H1 (cell line): ENCODE measurements around the gene LRRC27. TPM values are rescaled to one million over a fixed set of nuclear protein-coding genes. Genes with fewer than 3 reads are reported as not detected.

Experiments used
- BCL11A ChIP-seq, 2 experiments: IDR thresholded peaks; one replicate each; pipeline ENCODE4 v1.6.1; 2011; ENCODE audit warnings: low read depth in 2 of 2, low read length in 2 of 2, mild to moderate bottlenecking in 2 of 2
- E2F6 ChIP-seq: IDR thresholded peaks from 2 replicates; pipeline ENCODE4 v1.6.1; 2012; ENCODE audit warnings: inconsistent platforms
- FOSL1 ChIP-seq: IDR thresholded peaks from 2 replicates; pipeline ENCODE4 v1.6.1; 2011; ENCODE audit warnings: mild to moderate bottlenecking, low read depth, low read length, moderate library complexity; ENCODE audit not compliant: insufficient read depth
- PHF8 ChIP-seq: fragments of 200-600 bp; sonication (generic); conservative IDR thresholded peaks from 2 replicates; pipeline ENCODE4 v1.7.1; 2012; ENCODE audit warnings: low read depth, mild to moderate bottlenecking, inconsistent platforms, low read length, moderate library complexity
- RFX5 ChIP-seq: IDR thresholded peaks from 2 replicates; pipeline ENCODE4 v1.6.1; 2011; ENCODE audit warnings: low read depth, low read length, improper control_type of control experiment, borderline replicate concordance
- SIRT6 ChIP-seq: IDR thresholded peaks from one replicate; pipeline ENCODE4 v1.7.1; 2012; ENCODE audit warnings: low read length, inconsistent platforms
- SIX5 ChIP-seq: IDR thresholded peaks from 2 replicates; pipeline ENCODE4 v1.6.1; 2011; ENCODE audit warnings: mild to moderate bottlenecking, low read depth, low read length
- SUZ12 ChIP-seq: fragments of 200-600 bp; sonication (generic); IDR thresholded peaks from 2 replicates; pipeline ENCODE4 v1.6.1; 2012; ENCODE audit warnings: mild to moderate bottlenecking, inconsistent platforms, low read length, moderate library complexity, mixed read lengths
- TBP ChIP-seq: IDR thresholded peaks from 2 replicates; pipeline ENCODE4 v1.6.1; 2011; ENCODE audit warnings: low read depth, low read length, improper control_type of control experiment
- polyA plus RNA-seq, 7 experiments: library from polyadenylated mRNA; depleted of rRNA in 3 of 7; stranded (reverse) in 5 of 7; unstranded in 2 of 7; fragments of >200 nt in 5 of 7; fragments of 200-250 nt in 2 of 7; gene quantifications; 1 replicate in 5 of 7; 2 replicates in 1 of 7; 4 replicates in 1 of 7; pipeline versions ENCODE4 v1.2.1 to v1.2.3, GENCODE V29; 2011 to 2013; ENCODE audit warnings: missing spikeins in 2 of 7, mixed read lengths in 2 of 7
- total RNA-seq: library from RNA; stranded (reverse); fragmentation: NEBNext Ultra II Directional; extraction: Animal tissue kit (Norgen Biotek cat#: 25700); gene quantifications from 2 replicates; pipeline ENCODE4 v1.2.1, GENCODE V29; 2021

The LRRC27 gene
- total and polyA plus RNA-seq, 2 of the 8 experiments (the other 6 are each of a cell fraction or from before 2014, with no cell fraction given) = 1.2 to 3.8 TPM

- TF ChIP-seq RFX5 (no peak), SUZ12 (no peak), PHF8 (no peak), FOSL1 (no peak), E2F6 (no peak), SIRT6 (no peak), BCL11A (IDR thresholded peaks at IDR 0.05; ENCODE audit: low read depth in 2 of 2, low read length in 2 of 2) (no peak), TBP (no peak), SIX5 (no peak)
These were observed 69.6 kb downstream of the LRRC27 start (continued) for GRCh38 chr10:132401401-132402118.
